ENCODE results near the gene CTXND2.
"Not testable (repeated sequence)": the region's sequence is repeated elsewhere in the genome, so short reads cannot be mapped to it uniquely, and the experiment has no call there.

The CTXND2 gene

DNA sequence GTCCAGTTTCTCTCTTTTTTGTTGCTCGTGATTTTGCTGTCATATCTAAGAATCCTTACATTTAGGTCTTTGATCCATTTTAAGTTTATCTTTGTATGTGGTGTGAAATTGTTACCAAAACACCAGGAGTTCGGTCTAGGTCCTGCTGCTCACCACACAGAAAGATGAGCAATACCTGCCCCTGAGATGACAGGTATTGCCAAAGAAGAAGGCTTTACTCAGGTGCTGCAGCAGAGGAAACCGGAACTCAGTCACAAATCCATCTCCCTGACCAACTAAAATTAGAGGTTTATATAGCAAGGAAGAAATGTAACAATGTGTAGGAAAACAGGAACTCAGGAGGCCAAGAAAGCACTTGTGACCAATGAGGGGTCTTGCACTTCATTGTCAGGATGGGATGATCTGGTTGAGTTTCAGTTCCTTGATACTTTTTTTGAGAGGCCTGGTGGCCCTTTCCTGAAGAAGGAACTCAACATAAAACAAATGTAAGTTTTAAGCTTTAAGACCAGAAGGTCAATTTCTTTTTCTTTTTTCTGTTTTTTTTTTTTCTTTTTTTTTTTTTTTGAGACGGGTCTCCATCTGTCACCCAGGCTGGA lies 22.7 kb downstream of the CTXND2 start:
- Mint-ChIP-seq H3K27me3 (no peaks in the 10 kb centered on the region), H3K4me1 (peaks cover 6% of the 10 kb centered on the region), H3K4me3 (no peak overlapping the region), H3K27ac (peak overlapping the region; percentile 11), H3K9me3 (no peaks in the 10 kb centered on the region), H3K36me3 (no peaks in the 10 kb centered on the region)
- no peak for ATAC-seq

DNA sequence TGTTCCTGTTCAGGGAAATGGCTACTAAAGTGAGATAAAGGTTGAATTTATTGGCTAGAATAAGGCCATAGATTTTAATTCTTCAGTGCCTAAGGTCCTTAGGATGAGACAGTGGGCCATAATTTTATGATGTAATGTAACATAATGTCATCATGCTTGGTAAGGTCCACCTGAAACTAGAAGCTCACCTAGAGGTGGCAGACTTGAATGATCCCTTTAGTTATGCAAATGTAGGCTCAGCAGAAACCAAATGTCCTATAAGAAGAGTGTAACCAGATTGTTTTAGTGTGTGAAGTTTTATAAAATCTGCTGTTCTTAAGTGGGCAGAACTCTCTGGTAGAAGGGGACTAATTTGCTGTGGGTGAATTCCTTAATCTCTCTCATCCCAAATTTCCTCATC lies 25.7 kb downstream of the CTXND2 start:
- Mint-ChIP-seq H3K27ac (no peak overlapping the region), H3K9me3 (no peaks in the 10 kb centered on the region), H3K4me1 (no peaks in the 10 kb centered on the region), H3K36me3 (no peaks in the 10 kb centered on the region), H3K4me3 (no peak overlapping the region), H3K27me3 (no peaks in the 10 kb centered on the region)
- ATAC-seq = no peak

DNA sequence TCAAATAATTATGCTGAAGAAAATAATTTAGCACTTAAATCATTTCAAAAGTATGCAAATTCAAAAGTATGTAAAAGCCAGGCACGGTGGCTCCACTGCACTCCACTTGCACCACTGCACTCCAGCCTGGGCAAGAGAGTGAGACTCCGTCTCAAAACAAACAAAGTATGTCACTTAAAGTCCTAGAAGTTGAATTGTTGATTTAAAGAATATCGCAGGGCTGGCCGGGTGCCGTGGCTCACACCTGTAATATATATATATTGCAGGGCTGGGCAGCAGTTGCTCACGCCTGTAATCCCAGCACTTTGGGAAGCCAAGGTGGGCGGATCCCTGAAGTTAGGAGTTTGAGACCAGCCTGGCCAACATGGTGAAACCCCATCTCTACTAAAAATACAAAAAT lies 30.5 kb downstream of the CTXND2 start:
- Mint-ChIP-seq H3K4me1 (peaks cover 5% of the 10 kb centered on the region), H3K27ac (no peak overlapping the region), H3K27me3 (no peaks in the 10 kb centered on the region), H3K36me3 (no peaks in the 10 kb centered on the region), H3K4me3 (no peak overlapping the region), H3K9me3 (no peaks in the 10 kb centered on the region)
- ATAC-seq = no peak

DNA sequence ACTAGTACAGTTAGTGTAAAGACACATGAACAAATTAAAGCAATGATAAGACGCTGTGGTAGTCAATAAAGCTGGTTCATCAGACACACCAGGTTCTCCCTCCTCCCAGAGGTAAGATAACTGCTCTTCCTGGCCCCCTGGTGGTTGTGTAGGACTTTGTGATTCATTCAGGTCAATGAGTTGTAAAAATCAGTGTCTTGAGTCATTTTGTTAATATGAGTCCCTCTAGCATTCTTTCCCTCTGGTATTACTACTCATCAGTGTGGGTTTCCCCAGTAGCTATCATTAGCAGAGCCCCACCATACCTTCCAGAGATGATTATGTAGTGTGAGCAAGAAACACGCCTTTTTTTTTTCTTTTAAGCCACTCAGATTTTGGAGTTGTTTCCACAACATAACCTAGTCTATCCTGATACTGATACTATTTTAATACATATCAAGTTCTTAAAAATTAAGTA lies 35.6 kb downstream of the CTXND2 start:
- Mint-ChIP-seq H3K9me3 (no peaks in the 10 kb centered on the region), H3K4me3 (no peak overlapping the region), H3K27me3 (no peaks in the 10 kb centered on the region), H3K36me3 (peaks cover 3% of the 10 kb centered on the region), H3K27ac (no peak overlapping the region), H3K4me1 (peaks cover 21% of the 10 kb centered on the region)
- ATAC-seq = peak; percentile 81

DNA sequence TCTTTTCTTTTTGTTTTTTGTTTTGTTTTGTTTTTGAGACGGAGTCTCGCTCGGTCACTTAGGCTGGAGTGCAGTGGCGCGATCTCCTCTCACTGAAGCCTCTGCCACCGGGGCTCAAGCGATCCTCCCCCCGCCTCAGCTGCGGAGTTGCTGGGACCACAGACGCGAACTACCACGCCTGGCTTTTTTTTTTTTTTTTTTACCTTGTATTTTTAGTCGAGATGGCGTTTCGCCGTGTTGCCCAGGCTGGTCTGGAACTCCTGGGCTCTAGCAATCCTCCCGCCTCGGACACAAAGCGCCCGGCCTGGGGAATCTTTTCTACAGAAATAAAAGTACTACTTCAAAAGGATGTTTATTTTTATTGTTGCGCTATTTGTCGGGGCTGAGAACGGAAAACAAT lies 38.1 kb downstream of the CTXND2 start:
- ATAC-seq = no peak
- Mint-ChIP-seq H3K9me3 (no peaks in the 10 kb centered on the region), H3K4me1 (peaks cover 24% of the 10 kb centered on the region), H3K4me3 (peak overlapping the region; percentile 97), H3K36me3 (peaks cover 22% of the 10 kb centered on the region), H3K27me3 (no peaks in the 10 kb centered on the region), H3K27ac (peak overlapping the region; percentile 94)

DNA sequence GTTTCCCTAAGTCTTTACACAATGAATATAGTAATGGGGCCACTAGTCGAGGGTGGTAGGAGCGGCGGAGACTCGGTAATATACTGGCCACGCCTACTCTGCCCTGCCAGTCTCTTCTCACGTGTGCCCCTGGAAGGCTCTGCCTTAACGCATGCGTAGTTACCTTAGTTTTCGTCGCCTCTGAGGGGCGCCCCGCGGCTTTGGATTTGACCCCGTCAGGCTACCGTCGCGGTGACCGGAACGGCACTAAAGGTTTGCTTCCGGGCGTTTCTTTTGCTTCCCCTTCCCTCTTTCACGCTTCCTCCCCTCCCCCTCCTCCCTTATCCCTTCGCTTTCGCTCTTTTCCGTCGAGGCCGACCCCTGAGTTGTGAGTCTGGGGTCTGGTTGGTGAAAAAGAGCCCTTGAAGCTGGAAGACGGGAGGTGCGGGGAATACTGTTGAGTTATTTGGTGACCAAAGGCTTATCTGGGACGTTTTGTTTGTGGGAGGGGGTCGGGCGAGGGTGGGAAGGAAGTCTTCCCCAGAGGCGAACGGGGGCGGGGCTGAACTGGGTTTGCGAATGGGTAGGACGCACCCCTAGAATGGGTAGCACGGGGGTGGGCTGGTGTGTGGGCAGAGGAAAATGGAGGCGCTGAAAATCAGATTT lies 39.3 kb downstream of the CTXND2 start, which contains the start of gene SETDB1:
SETDB1 (plus strand) TSS at position 267 of the 645 bp plus-strand sequence. CDS start 1,352 bp downstream, outside the sequence.
- H3K27ac Mint-ChIP-seq = peak within 1 kb of the TSS; percentile 94
- H3K9me3 Mint-ChIP-seq = no peaks in the 10 kb centered on the region
- peaks cover 32% of the 10 kb centered on the region for H3K36me3 Mint-ChIP-seq
- H3K4me3 Mint-ChIP-seq = peak within 1 kb of the TSS; percentile 97
- peaks cover 24% of the 10 kb centered on the region for H3K4me1 Mint-ChIP-seq
- no peaks in the 10 kb centered on the region for H3K27me3 Mint-ChIP-seq
- peak; percentile 98 for ATAC-seq

DNA sequence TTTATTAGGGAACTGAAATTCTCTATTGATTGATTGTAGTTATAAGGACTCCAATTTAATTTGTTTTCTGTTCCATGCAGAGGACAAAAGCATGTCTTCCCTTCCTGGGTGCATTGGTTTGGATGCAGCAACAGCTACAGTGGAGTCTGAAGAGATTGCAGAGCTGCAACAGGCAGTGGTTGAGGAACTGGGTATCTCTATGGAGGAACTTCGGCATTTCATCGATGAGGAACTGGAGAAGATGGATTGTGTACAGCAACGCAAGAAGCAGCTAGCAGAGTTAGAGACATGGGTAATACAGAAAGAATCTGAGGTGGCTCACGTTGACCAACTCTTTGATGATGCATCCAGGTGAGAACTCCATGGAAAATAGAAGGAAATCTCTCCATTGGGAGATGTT lies 40.7 kb downstream of the CTXND2 start:
- no peaks in the 10 kb centered on the region for H3K27me3 Mint-ChIP-seq
- H3K4me1 Mint-ChIP-seq = peaks cover 17% of the 10 kb centered on the region
- H3K36me3 Mint-ChIP-seq = peaks cover 46% of the 10 kb centered on the region
- H3K27ac Mint-ChIP-seq = peak overlapping the region; percentile 94
- ATAC-seq = no peak
- peak overlapping the region; percentile 97 for H3K4me3 Mint-ChIP-seq
- H3K9me3 Mint-ChIP-seq = peaks cover 2% of the 10 kb centered on the region

DNA sequence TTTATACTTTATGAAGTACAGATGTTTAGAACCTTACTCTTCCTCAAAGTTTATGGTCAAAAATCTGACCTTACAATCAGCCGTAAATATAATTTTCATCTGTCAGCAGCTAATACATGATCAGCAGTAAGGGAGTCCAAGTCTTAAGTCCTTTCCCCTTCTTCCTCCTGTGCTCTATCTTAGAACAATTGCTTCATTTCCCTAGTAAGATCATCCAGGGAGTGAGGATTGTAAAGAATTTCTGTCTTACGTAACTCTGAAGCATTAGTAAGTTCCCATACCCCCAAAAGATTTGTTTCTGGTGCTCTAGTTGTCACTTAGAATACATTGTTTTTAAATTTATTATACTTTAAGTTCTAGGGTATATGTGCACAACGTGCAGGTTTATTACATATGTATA lies 41.4 kb downstream of the CTXND2 start:
- H3K27ac Mint-ChIP-seq = no peak overlapping the region
- ATAC-seq = no peak

DNA sequence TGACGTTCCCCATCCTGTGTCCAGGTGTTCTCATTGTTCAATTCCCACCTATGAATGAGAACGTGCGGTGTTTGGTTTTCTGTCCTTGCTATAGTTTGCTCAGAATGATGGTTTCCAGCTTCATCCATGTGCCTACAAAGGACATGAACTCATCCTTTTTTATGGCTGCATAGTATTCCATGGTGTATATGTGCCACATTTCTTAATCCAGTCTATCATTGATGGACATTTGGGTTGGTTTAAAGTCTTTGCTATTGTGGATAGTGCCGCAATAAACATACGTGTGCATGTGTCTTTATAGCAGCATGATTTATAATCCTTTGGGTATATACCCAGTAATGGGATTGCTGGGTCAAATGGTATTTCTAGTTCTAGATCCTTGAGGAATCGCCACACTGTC lies 41.8 kb downstream of the CTXND2 start:
- H3K27me3 Mint-ChIP-seq, H3K4me3 Mint-ChIP-seq, H3K27ac Mint-ChIP-seq, ATAC-seq, H3K9me3 Mint-ChIP-seq: not testable (repeated sequence)
- Mint-ChIP-seq H3K36me3 (peaks cover 55% of the 10 kb centered on the region), H3K4me1 (peaks cover 13% of the 10 kb centered on the region)

More for the DNA sequence above, 41.4 kb downstream of the CTXND2 start:
- peaks cover 53% of the 10 kb centered on the region for H3K36me3 Mint-ChIP-seq
- H3K27me3 Mint-ChIP-seq = no peaks in the 10 kb centered on the region
- H3K4me1 Mint-ChIP-seq = peaks cover 13% of the 10 kb centered on the region
- H3K9me3 Mint-ChIP-seq = peaks cover 3% of the 10 kb centered on the region
- peak overlapping the region; percentile 21 for H3K4me3 Mint-ChIP-seq

DNA sequence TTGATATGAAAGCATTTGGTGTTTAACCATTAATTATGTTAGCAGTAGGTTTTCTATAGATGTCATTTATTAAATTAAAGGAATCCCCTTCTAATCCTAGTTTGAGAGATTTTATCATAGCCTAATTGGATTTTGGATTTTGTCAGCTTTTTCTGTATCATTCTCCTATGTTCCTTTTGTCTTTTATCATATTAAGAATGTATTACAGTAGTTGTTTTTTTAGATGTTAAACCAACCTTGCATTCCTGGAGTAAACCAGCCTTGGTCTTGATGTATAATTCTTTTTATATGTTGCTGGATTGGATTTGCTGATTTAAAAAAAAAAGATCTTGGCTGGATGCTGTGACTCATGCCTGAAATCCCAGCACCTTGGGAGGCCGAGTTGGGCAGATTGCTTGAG lies 44.8 kb downstream of the CTXND2 start:
- H3K9me3 Mint-ChIP-seq = peaks cover 3% of the 10 kb centered on the region
- no peaks in the 10 kb centered on the region for H3K27me3 Mint-ChIP-seq
- no peak overlapping the region for H3K27ac Mint-ChIP-seq
- no peak overlapping the region for H3K4me3 Mint-ChIP-seq
- ATAC-seq = no peak
- peaks cover 23% of the 10 kb centered on the region for H3K4me1 Mint-ChIP-seq
- H3K36me3 Mint-ChIP-seq = peaks cover 72% of the 10 kb centered on the region

DNA sequence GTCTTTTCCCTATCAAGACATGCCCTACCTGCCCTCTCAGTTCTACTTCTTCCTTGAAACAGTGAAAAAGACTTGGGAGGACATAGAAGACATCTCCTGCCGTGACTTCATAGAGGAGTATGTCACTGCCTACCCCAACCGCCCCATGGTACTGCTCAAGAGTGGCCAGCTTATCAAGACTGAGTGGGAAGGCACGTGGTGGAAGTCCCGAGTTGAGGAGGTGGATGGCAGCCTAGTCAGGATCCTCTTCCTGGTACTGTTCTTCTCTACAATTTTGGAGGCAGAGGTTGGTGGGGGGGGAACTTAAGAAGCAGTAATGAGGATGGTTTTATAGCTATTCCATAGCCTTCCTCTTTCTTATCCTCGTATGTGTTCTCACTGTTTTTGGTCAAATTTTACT lies 57.9 kb downstream of the CTXND2 start:
- Mint-ChIP-seq H3K9me3 (no peaks in the 10 kb centered on the region), H3K27ac (peak overlapping the region; percentile 18), H3K4me1 (no peaks in the 10 kb centered on the region), H3K4me3 (no peak overlapping the region), H3K27me3 (no peaks in the 10 kb centered on the region), H3K36me3 (peaks cover 64% of the 10 kb centered on the region)
- no peak for ATAC-seq

DNA sequence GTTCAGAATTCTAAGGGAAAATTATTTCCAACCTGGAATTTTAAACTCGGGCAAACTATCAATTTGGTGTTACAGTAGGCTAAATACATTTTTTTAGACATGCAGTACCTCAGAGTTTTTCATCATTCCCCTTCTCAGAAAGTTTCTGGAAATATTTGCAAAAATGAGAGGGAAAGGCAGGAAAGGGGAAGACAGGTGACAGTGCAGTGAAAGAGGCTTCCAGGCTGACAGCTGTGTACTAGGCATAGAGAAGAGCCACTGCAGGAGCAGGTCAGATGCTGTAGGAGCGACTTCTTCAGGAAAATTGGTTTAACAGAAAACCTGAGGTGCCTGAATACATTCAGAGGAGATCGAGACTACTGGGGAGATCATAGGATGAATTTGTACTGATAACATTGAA lies 67.8 kb downstream of the CTXND2 start:
- no peaks in the 10 kb centered on the region for H3K27me3 Mint-ChIP-seq
- no peaks in the 10 kb centered on the region for H3K4me1 Mint-ChIP-seq
- peaks cover 68% of the 10 kb centered on the region for H3K36me3 Mint-ChIP-seq
- no peak for ATAC-seq
- H3K4me3 Mint-ChIP-seq = no peak overlapping the region
- H3K9me3 Mint-ChIP-seq = no peaks in the 10 kb centered on the region
- H3K27ac Mint-ChIP-seq = no peak overlapping the region

DNA sequence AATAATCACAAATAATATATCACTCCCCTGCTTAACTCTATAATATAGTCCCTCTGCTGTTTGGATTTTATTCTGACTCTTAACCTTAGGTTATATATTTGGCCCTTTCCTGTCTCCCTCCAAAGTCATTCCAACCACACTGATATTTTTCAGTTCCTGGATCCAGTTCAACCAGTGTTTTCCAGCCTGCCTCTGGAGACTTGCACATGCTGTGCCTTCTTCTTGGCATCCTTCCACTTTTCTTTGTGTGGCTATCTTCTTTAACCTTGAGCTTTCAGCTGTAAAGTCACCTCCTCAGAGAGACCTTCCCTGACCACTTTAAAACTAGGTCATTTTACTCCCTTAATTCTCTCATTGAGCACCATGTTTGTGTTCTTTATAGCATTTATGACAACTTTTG lies 68.3 kb downstream of the CTXND2 start:
- ATAC-seq = no peak
- Mint-ChIP-seq H3K36me3 (peaks cover 68% of the 10 kb centered on the region), H3K27ac (no peak overlapping the region), H3K9me3 (no peaks in the 10 kb centered on the region), H3K27me3 (no peaks in the 10 kb centered on the region), H3K4me1 (no peaks in the 10 kb centered on the region), H3K4me3 (no peak overlapping the region)

DNA sequence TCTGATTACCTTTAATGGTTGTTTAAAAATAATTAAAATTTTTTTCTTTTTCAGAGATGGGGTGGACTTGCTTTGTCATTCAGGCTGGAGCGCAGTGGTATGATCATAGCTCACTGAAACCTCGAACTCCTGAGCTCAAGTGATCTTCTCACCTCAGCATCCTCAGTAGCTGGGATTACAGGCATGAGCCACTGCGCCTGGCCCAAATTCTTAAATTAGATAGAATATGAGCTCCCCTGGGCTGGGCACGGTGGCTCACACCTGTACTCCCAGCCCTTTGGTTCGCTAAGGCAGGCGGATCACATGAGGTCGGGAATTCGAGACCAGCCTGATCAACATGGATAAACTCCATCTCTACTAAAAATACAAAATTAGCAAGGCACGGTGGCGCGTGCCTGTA lies 70.7 kb downstream of the CTXND2 start:
- Mint-ChIP-seq H3K9me3 (no peaks in the 10 kb centered on the region), H3K4me3 (no peak overlapping the region), H3K36me3 (peaks cover 55% of the 10 kb centered on the region), H3K4me1 (no peaks in the 10 kb centered on the region), H3K27ac (no peak overlapping the region), H3K27me3 (no peaks in the 10 kb centered on the region)
- ATAC-seq = no peak

DNA sequence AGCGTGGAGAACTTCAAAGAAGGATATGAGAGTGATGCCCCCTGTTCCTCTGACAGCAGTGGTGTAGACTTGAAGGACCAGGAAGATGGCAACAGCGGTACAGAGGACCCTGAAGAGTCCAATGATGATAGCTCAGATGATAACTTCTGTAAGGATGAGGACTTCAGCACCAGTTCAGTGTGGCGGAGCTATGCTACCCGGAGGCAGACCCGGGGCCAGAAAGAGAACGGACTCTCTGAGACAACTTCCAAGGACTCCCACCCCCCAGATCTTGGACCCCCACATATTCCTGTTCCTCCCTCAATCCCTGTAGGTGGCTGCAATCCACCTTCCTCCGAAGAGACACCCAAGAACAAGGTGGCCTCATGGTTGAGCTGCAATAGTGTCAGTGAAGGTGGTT lies 73.7 kb downstream of the CTXND2 start:
- Mint-ChIP-seq H3K27me3 (no peaks in the 10 kb centered on the region), H3K36me3 (peaks cover 52% of the 10 kb centered on the region), H3K9me3 (no peaks in the 10 kb centered on the region), H3K4me3 (no peak overlapping the region), H3K27ac (no peak overlapping the region), H3K4me1 (no peaks in the 10 kb centered on the region)
- no peak for ATAC-seq

DNA sequence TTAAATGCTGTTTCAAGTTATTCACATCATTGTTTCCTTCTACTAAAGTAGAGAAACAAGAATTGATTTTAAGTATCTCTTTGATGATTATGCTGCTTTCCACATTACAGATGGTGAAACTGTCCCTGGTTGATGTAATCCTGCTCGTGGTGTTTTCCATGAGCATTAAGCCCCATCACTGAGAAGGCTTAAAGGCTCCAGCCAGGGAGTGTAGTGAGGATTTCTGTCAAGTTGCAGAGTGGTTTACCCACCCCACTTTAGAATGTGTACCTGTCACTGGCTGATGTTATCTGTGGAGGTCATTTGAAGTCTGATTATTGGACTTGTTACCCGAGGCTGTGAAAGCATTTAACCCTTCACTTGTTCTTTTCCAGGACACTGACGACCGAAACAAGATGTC lies 74.8 kb downstream of the CTXND2 start:
- H3K27me3 Mint-ChIP-seq = no peaks in the 10 kb centered on the region
- H3K36me3 Mint-ChIP-seq = peaks cover 56% of the 10 kb centered on the region
- no peaks in the 10 kb centered on the region for H3K4me1 Mint-ChIP-seq
- no peak overlapping the region for H3K27ac Mint-ChIP-seq
- ATAC-seq = no peak
- H3K9me3 Mint-ChIP-seq = no peaks in the 10 kb centered on the region
- H3K4me3 Mint-ChIP-seq = no peak overlapping the region
